ENCODE data around the gene ATXN7. TPM values are rescaled to one million over a fixed set of nuclear protein-coding genes. Genes with fewer than 3 reads are reported as not detected.

The ATXN7 gene
- total RNA-seq, 1 donor from 2014 or later = 22.1 TPM

- no peak overlapping the region for H3K4me3 Mint-ChIP-seq (ENCODE audit: unreplicated experiment)
- no peaks in the 10 kb centered on the region for H3K9me3 Mint-ChIP-seq (ENCODE audit: unreplicated experiment)
- no peak for DNase-seq
- peaks cover 2% of the 10 kb centered on the region for H3K4me1 Mint-ChIP-seq (ENCODE audit: low read depth, unreplicated experiment)
- H3K36me3 Mint-ChIP-seq (ENCODE audit: unreplicated experiment) = no peaks in the 10 kb centered on the region
- TF ChIP-seq, protein P1, sequence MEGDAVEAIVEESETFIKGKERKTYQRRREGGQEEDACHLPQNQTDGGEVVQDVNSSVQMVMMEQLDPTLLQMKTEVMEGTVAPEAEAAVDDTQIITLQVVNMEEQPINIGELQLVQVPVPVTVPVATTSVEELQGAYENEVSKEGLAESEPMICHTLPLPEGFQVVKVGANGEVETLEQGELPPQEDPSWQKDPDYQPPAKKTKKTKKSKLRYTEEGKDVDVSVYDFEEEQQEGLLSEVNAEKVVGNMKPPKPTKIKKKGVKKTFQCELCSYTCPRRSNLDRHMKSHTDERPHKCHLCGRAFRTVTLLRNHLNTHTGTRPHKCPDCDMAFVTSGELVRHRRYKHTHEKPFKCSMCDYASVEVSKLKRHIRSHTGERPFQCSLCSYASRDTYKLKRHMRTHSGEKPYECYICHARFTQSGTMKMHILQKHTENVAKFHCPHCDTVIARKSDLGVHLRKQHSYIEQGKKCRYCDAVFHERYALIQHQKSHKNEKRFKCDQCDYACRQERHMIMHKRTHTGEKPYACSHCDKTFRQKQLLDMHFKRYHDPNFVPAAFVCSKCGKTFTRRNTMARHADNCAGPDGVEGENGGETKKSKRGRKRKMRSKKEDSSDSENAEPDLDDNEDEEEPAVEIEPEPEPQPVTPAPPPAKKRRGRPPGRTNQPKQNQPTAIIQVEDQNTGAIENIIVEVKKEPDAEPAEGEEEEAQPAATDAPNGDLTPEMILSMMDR (IDR thresholded peaks at IDR 0.05; ENCODE audit: partially characterized antibody, unreplicated experiment) = no peak
- no peaks in the 10 kb centered on the region for H3K27me3 Mint-ChIP-seq (ENCODE audit: unreplicated experiment)
- H3K27ac Mint-ChIP-seq (ENCODE audit: unreplicated experiment) = no peak overlapping the region
Measured at GRCh38 chr3:63853106-63853505, 10.6 kb upstream of the ATXN7 start.

- Mint-ChIP-seq H3K4me3 (ENCODE audit: unreplicated experiment) (no peak overlapping the region), H3K9me3 (ENCODE audit: unreplicated experiment) (no peaks in the 10 kb centered on the region), H3K36me3 (ENCODE audit: unreplicated experiment) (no peaks in the 10 kb centered on the region), H3K4me1 (ENCODE audit: low read depth, unreplicated experiment) (no peaks in the 10 kb centered on the region), H3K27me3 (ENCODE audit: unreplicated experiment) (no peaks in the 10 kb centered on the region), H3K27ac (ENCODE audit: unreplicated experiment) (no peak overlapping the region)
- DNase-seq = no peak
- TF ChIP-seq, protein P1 (IDR thresholded peaks at IDR 0.05; ENCODE audit: partially characterized antibody, unreplicated experiment) = no peak
Measured at GRCh38 chr3:63855333-63855940, 8.2 kb upstream of the ATXN7 start.

- Mint-ChIP-seq H3K36me3 (ENCODE audit: unreplicated experiment) (no peaks in the 10 kb centered on the region), H3K4me1 (ENCODE audit: low read depth, unreplicated experiment) (peaks cover 1% of the 10 kb centered on the region), H3K27me3 (ENCODE audit: unreplicated experiment) (peaks cover 2% of the 10 kb centered on the region), H3K9me3 (ENCODE audit: unreplicated experiment) (peaks cover 2% of the 10 kb centered on the region), H3K4me3 (ENCODE audit: unreplicated experiment) (no peak overlapping the region), H3K27ac (ENCODE audit: unreplicated experiment) (no peak overlapping the region)
- no peak for DNase-seq
- TF ChIP-seq, protein P1 (IDR thresholded peaks at IDR 0.05; ENCODE audit: partially characterized antibody, unreplicated experiment) = no peak
Measured at GRCh38 chr3:63857311-63857710, 6.4 kb upstream of the ATXN7 start.

GRCh38 chr3:63860776-63861175 lies 2.9 kb upstream of the ATXN7 start:
- no peak overlapping the region for H3K27ac Mint-ChIP-seq (ENCODE audit: unreplicated experiment)
- H3K27me3 Mint-ChIP-seq (ENCODE audit: unreplicated experiment) = peaks cover 8% of the 10 kb centered on the region
- H3K4me1 Mint-ChIP-seq (ENCODE audit: low read depth, unreplicated experiment) = peaks cover 10% of the 10 kb centered on the region
- DNase-seq = no peak
- H3K36me3 Mint-ChIP-seq (ENCODE audit: unreplicated experiment) = no peaks in the 10 kb centered on the region
- H3K4me3 Mint-ChIP-seq (ENCODE audit: unreplicated experiment) = no peak overlapping the region
- TF ChIP-seq, protein P1 (IDR thresholded peaks at IDR 0.05; ENCODE audit: partially characterized antibody, unreplicated experiment) = no peak
- peaks cover 9% of the 10 kb centered on the region for H3K9me3 Mint-ChIP-seq (ENCODE audit: unreplicated experiment)

DNA sequence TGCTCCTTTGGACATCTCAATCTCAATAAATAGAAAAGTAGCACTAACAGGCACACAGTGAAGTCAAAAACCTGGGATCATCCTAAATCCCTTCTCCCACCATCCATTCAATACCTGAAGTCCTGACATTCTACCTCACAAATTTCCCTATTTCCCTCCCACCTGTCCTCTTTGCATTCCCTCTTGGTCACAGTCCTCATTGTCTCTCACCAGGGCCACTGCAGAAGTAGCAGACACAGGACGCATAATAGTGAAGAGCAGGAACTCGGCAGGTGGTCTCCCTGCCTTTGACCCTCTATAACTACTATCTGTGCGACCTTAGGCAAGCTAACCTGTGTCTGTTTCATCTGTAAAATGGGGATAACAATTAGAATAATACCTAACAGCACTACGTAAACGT lies 2.4 kb upstream of the ATXN7 start:
- TF ChIP-seq, protein P1 (IDR thresholded peaks at IDR 0.05; ENCODE audit: partially characterized antibody, unreplicated experiment) = no peak
- Mint-ChIP-seq H3K36me3 (ENCODE audit: unreplicated experiment) (no peaks in the 10 kb centered on the region), H3K27ac (ENCODE audit: unreplicated experiment) (no peak overlapping the region), H3K9me3 (ENCODE audit: unreplicated experiment) (peaks cover 9% of the 10 kb centered on the region), H3K4me3 (ENCODE audit: unreplicated experiment) (no peak overlapping the region), H3K27me3 (ENCODE audit: unreplicated experiment) (peaks cover 8% of the 10 kb centered on the region), H3K4me1 (ENCODE audit: low read depth, unreplicated experiment) (peaks cover 10% of the 10 kb centered on the region)
- no peak for DNase-seq
